ENCODE data around the gene NXT2. TPM values are rescaled to one million over a fixed set of nuclear protein-coding genes. Genes with fewer than 3 reads are reported as not detected.

NXT2 gene
- total RNA-seq, 2 experiments from 2014 or later: 10.6 to 11.1 TPM

GRCh38 chrX:109577055-109577454 is 40.4 kb downstream of the NXT2 start:
- DNase-seq (no peak), ATAC-seq (no peak)
- H3K4me1 Mint-ChIP-seq (ENCODE audit: low read depth): no peaks in the 10 kb centered on the region
- H3K27ac Mint-ChIP-seq: no peak overlapping the region
- peaks cover 3% of the 10 kb centered on the region for H3K27me3 Mint-ChIP-seq
- CTCF ChIA-PET: no interaction called here
- H3K9me3 Mint-ChIP-seq: no peaks in the 10 kb centered on the region
- intact Hi-C loops (cut with micrococcal nuclease): no loop called here
- H3K36me3 Mint-ChIP-seq (ENCODE audit: low read depth): no peaks in the 10 kb centered on the region
- TF ChIP-seq CTCF (IDR thresholded peaks at IDR 0.05): no peak
- POLR2A ChIA-PET: no interaction called here
- H3K4me3 Mint-ChIP-seq: no peak overlapping the region

- intact Hi-C loops (cut with micrococcal nuclease): no loop called here
- TF ChIP-seq CTCF (IDR thresholded peaks at IDR 0.05): no peak
- Mint-ChIP-seq H3K4me1 (ENCODE audit: low read depth) (no peaks in the 10 kb centered on the region), H3K36me3 (ENCODE audit: low read depth) (no peaks in the 10 kb centered on the region), H3K9me3 (no peaks in the 10 kb centered on the region), H3K4me3 (no peak overlapping the region), H3K27me3 (peaks cover 3% of the 10 kb centered on the region), H3K27ac (no peak overlapping the region)
- ChIA-PET CTCF (no interaction called here), POLR2A (no interaction called here)
- DNase-seq: no peak
- no peak for ATAC-seq
These were observed 42.3 kb downstream of the NXT2 start for GRCh38 chrX:109578916-109579315.

- Mint-ChIP-seq H3K36me3 (ENCODE audit: low read depth) (no peaks in the 10 kb centered on the region), H3K9me3 (no peaks in the 10 kb centered on the region), H3K4me1 (ENCODE audit: low read depth) (no peaks in the 10 kb centered on the region), H3K27ac (no peak overlapping the region), H3K4me3 (no peak overlapping the region), H3K27me3 (peaks cover under 1% of the 10 kb centered on the region)
- ATAC-seq (no peak), DNase-seq (no peak)
- ChIA-PET POLR2A (no interaction called here), CTCF (no interaction called here)
- TF ChIP-seq CTCF (IDR thresholded peaks at IDR 0.05): no peak
- intact Hi-C loops (cut with micrococcal nuclease): no loop called here
These were observed 48.8 kb downstream of the NXT2 start for GRCh38 chrX:109585488-109585887.

- no peak for TF ChIP-seq CTCF (IDR thresholded peaks at IDR 0.05)
- ChIA-PET CTCF (interaction anchor here (0.7 kb wide), 1 partner anchor 300 kb away, joined by 3 read pairs; no protein-coding TSS in a partner anchor), POLR2A (no interaction called here)
- ATAC-seq (no peak), DNase-seq (no peak)
- Mint-ChIP-seq H3K36me3 (ENCODE audit: low read depth) (no peaks in the 10 kb centered on the region), H3K9me3 (no peaks in the 10 kb centered on the region), H3K4me1 (ENCODE audit: low read depth) (no peaks in the 10 kb centered on the region), H3K27ac (no peak overlapping the region), H3K27me3 (peaks cover 2% of the 10 kb centered on the region), H3K4me3 (no peak overlapping the region)
- intact Hi-C loops (cut with micrococcal nuclease): no loop called here
These were observed 53.5 kb downstream of the NXT2 start for GRCh38 chrX:109590176-109590575.

Other genes starting within 250 kb of the NXT2 start
- not detected for gene GUCY2F, start 54.8 kb upstream of the NXT2 start, total RNA-seq
- under 1 TPM; 0.29 to 0.34 TPM for gene KCNE5, start 88.3 kb downstream of the NXT2 start, total RNA-seq
- gene ACSL4, start 196.4 kb downstream of the NXT2 start, total RNA-seq: 10 to 100 TPM; 63.1 to 64.0 TPM

Measured in activated CD8-positive, alpha-beta T cell treated with anti-CD3 and anti-CD28 coated beads for 36 hours (primary cell).